ENCODE results near the gene FAM25A.
"Not testable (repeated sequence)": the region's sequence is repeated elsewhere in the genome, so short reads cannot be mapped to it uniquely, and the experiment has no call there.

Gene FAM25A

GRCh38 chr10:87013528-87013927, 6.6 kb upstream of the FAM25A start:
- not testable (repeated sequence) for DNase-seq (ENCODE audit: low spot score)

DNA sequence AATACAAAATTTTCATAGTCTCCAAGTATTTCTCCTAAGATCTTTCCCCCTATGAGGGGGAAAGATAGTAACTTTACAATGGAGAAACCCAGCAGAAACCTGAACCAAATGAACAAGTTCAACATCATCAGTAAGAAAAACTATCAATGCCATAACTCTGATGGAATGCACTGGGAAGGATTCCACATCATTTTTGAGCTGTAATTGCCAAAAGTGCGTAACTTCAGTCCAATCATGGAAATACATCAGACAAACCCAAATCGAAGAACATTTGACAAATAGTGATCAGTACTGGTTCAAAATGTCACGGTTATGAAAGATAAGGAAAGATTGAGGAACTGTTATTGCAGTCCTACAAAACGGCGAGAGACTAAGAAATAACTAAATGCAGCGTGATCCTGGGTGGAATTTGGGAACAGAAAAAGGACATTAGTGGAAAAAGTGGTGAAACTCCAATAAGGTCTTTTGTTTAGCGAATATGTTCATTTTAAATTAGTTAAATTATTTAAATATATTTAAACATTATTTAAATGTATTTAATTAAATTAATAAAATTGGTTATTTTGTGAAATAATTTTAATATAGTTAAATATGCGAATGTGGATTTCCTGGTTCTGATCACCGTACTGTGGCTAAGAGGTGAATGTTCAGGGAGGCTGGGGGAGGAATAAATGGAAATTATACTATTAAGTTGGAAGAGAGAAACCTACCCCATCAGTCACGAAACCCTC, 4.9 kb upstream of the FAM25A start:
- DNase-seq (ENCODE audit: low spot score): not testable (repeated sequence)

- not testable (repeated sequence) for DNase-seq (ENCODE audit: low spot score)
These were observed 2.0 kb upstream of the FAM25A start for GRCh38 chr10:87018127-87018526.

DNA sequence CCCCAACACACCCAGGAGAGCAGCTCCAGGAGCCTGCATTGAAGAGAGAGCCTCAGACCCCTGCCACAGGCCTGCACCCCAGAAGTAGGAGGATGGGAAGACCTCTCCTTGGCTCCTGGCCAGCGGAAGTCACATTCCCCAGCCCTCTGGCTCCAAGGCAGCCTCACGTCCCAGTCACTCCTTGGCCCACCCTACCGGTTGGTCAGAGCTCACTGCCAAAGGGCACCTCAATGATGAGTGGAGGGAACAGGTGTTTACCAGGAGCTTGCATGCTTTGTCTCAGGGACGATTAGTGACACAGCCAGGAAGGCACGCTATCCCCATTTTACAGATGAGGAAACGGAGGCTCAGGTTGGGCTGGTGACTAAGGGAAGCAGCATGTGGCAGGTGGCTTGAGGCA, 1.0 kb upstream of the FAM25A start:
- DNase-seq (ENCODE audit: low spot score): not testable (repeated sequence)

GRCh38 chr10:87019504-87019903, 590 bp upstream of the FAM25A start:
- DNase-seq (ENCODE audit: low spot score): not testable (repeated sequence)

GRCh38 chr10:87025285-87025958, 5.3 kb downstream of the FAM25A start:
- DNase-seq (ENCODE audit: low spot score): not testable (repeated sequence)

DNA sequence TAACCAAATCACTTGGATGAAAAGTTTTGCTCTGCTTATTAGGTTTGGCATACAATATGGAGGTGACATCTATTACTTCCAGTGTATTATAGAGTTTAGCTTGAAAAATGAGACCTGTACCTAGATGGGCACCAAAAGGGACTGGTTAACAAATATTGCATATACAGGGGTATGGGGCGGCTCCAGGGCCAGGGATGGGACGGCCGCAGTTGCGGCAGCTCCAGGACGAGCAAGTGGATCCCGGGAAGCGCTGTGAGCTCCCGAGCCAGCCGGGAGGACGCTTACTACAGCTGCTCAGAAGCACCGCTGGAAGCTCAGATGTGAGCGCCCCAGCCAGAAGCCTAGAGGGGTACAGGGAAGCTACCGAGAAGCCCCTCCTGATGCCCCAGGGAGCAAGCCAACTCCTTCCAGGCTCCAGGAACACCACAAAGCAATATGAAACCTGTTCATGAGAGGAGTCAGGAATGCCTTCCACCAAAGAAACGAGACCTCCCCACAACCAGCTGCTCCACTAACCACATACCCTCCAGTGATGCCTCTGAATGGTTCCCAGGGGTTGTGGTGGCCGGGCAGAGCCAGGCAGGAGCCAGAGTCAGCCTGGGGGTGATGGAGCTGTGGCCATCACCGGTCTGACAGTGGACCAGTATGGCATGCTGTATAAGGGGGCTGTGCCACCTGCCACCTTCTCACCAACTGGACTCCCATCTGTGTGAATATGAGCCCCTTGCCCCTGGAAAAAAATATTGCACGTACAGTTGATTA, 6.8 kb downstream of the FAM25A start:
- not testable (repeated sequence) for DNase-seq (ENCODE audit: low spot score)

- not testable (repeated sequence) for DNase-seq (ENCODE audit: low spot score)
These were observed 10.3 kb downstream of the FAM25A start for GRCh38 chr10:87030419-87030818.

- DNase-seq (ENCODE audit: low spot score): no peak
These were observed 11.0 kb downstream of the FAM25A start for GRCh38 chr10:87030912-87031635.

DNA sequence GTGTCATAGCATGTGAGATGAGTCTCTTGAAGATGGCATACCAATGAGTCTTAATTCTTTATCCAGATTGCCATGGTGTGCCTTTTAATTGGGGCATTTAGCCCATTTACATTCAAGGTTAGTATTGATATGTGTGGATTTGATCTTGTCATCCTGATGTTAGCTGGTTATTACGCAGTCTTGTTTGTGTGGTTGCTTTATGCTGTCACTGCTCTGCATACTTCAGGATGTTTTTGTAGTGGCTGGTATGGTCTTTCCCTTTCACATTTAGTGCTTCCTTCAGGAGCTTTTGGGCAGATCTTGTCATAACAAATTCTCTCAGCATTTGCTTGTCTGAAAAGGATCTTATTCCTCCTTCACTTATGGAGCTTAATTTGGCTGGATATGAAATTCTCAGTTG, 16.5 kb downstream of the FAM25A start:
- DNase-seq (ENCODE audit: low spot score): no peak

DNA sequence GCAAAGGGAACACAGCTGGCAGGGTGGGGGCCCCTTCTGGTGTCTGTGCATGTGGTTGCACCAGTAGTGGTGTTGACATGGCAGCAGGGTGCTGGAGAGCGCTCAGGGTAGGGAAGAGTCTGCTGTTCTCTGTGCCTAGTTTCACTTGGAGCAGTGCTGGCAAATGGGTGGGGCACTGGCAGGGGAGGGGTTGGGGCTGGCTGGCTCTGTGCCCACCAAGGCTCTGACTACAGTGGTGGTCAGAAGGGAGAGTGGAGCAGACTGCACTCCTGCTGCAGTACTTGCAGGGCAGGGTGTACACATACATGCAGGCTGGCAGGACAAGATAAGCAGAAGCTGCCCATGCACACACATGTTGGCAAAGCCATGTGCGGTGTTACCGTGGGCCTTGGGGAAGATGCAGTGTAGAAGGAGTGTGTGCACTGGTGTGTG, 18.2 kb downstream of the FAM25A start:
- DNase-seq (ENCODE audit: low spot score): no peak

- DNase-seq (ENCODE audit: low spot score): no peak
These were observed 18.7 kb downstream of the FAM25A start for GRCh38 chr10:87038786-87039185.

GRCh38 chr10:87043579-87043978, 23.5 kb downstream of the FAM25A start:
- not testable (repeated sequence) for DNase-seq (ENCODE audit: low spot score)

- DNase-seq (ENCODE audit: low spot score): no peak
These were observed 25.4 kb downstream of the FAM25A start for GRCh38 chr10:87045434-87045938.

DNA sequence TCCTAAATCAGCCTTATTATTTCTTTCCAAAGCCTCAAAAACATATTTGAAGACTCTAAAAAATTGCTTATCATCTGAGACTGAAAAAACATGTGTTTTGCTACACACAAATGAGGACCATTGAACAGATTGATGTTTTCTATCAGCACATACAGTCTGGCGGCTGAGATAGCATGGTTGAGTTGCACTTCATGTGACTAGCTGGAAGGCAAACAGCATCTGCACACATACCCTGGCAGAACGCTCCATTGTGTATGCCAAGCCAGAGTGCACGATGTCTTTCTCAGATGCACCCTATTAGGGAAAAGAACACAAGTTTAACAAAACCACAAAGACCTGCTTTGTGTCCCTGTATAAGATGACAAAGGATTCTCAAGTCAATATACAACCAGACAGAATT, 33.0 kb downstream of the FAM25A start:
- DNase-seq (ENCODE audit: low spot score): no peak

DNA sequence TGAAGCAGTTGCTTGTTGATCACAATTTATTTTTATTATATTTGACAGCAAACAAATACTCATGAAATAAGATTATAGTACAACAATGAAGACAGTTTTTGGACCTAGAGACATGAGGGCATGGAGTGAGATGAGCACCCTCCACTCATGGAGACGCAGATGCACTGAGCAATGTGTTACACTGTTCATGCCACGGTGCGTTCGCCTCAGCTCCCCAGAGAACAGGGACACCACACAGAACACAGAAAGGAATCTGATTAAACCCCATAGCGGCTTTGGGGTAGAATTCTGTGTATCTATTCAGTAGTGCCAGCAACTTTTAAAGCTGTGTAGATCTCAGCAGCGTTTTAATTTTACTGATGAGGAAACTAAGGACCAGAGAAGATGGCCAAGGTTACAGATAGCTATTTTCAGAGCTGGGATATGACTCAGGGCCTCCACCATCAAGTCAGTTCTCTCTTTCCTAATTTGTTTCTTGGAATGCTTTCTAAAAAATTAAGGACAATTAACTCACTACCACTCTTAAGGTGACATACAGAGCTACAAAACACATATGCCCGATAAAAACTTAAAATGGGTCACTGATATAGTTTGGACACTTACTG, 33.6 kb downstream of the FAM25A start:
- DNase-seq (ENCODE audit: low spot score): no peak

- DNase-seq (ENCODE audit: low spot score): no peak
These were observed 34.5 kb downstream of the FAM25A start for GRCh38 chr10:87054373-87055295.

- DNase-seq (ENCODE audit: low spot score): no peak
These were observed 38.1 kb downstream of the FAM25A start for GRCh38 chr10:87058171-87058570.

- DNase-seq (ENCODE audit: low spot score): no peak
These were observed 39.3 kb downstream of the FAM25A start for GRCh38 chr10:87059401-87059800.

- no peak for DNase-seq (ENCODE audit: low spot score)
These were observed 40.3 kb downstream of the FAM25A start for GRCh38 chr10:87060280-87060928.

Data from CD4-positive, alpha-beta T cell treated with Interleukin-2 at 100 ng/mL for 4 hours (primary cell).